Left ventricle myocardium superior (tissue), 1 donor: ENCODE data around the gene GALNT9. TPM values are rescaled to one million over a fixed set of nuclear protein-coding genes. Genes with fewer than 3 reads are reported as not detected.
A peak's percentile ranks its signal among the peaks of the same experiment; 100 is the strongest.

Experiments
- ATAC-seq: fragments of 200-7000 bp; cut with Tn5 transposase; one replicate; pipeline ENCODE4 v1.9.1; 2020; ENCODE audit warnings: mild to moderate bottlenecking, moderate library complexity
- DNase-seq: peaks from one replicate; pipeline ENCODE4 v3.0.0-alpha.2; 2020
- intact Hi-C: fragments of 100-400 bp; cut with micrococcal nuclease; formaldehyde crosslinking; loops from one replicate; pipeline ENCODE4 v1.11.0; 2022
- total RNA-seq: library from RNA; stranded (reverse); fragmentation: NEBNext Ultra II Directional; extraction: Animal tissue kit (Norgen Biotek cat#: 25700); gene quantifications from one replicate; pipeline ENCODE4 v1.2.1, GENCODE V29; 2021
- donor health status: DM: no; HTN: yes; CAD: no; lungs with severe emphysema.

Gene GALNT9
- total RNA-seq, 1 donor from 2014 or later, result 1.6 TPM

DNA sequence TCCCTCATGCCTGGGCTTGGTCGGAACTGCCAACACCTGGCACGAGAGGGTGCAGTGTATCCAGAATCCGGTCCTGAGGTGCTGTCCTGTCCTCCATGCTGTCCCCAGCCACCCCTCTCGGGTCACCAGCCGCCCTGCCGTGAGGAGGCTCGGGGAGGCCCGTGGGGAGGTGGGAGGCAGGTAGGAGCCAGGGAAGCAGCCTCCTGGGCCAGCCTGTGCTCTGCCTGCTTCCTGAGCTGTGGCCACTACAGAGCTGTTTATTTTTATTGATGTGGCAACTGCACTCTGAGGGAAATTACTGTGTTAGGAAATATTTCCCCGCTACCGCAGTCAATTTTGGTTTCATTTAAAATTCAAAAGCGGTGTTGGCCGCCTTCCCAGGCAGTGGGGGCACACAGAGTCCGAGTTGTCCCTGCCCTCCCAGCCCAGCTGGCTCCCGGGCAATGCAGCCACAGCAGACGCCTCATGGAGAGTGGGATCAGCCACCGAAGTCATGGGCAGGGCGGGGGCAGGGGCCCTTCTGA lies 166.8 kb downstream of the GALNT9 start:
- DNase-seq (peak; percentile 44), ATAC-seq (peak; percentile 30)
- intact Hi-C loops, result no loop called here

DNA sequence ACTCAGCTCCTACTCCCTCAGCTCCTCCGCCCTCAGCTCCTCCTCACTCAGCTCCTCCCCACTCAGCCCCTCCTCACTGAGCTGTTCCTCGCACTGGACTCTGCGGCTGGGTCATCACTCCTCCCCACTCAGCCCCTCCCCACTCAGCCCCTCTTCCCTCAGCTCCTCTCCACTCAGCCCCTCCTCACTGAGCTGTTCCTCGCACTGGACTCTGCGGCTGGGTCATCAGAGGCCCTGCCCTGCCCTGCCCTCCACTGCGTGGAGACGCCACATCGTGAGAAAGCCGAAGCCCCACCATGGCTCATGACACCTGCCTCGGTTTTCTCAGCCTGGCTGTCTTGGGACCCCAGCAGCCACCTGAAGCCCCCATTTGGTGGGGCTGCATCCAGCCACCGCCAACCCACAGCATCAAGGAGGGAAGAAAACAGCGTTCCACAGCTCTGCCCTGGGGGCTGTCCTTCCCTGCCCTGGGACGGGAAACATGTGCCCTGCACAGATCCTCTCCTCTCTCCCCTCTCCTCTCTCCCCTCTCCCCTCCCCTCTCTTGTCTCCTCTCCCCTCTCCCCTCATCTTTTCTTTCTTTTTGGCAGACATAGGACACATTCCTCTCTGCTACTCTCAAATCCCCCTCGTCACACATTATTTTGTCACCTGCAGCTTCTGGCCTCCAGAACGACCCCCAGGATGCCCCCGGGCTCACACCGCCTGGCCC lies 167.4 kb downstream of the GALNT9 start:
- DNase-seq (no peak), ATAC-seq (no peak)
- intact Hi-C loops, result no loop called here

GRCh38 chr12:132161036-132161781 lies 168.2 kb downstream of the GALNT9 start:
- intact Hi-C loops, result no loop called here
- ATAC-seq (no peak), DNase-seq (no peak)

GRCh38 chr12:132160601-132161035 lies 168.8 kb downstream of the GALNT9 start:
- DNase-seq, result no peak

DNA sequence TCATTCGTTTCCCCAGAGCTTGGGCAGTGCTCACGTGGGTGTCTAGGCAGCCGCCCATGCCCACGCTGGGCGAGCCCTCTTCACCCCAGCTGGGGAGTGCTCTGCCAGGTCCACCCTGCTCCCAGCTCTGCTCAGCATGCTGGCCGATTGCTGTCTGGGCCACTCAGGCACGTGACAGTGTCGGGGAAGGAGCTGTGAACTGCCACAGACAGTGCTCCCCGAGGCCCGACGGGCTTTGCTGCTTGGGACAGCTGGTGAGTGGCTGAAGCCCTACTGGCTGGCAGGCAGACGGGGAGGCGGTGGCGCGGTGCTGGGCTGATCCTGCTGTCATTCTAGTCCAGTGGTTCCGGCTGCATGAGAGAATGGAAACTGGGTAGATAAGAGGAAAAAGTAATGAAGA lies 169.4 kb downstream of the GALNT9 start:
- DNase-seq (peak; percentile 20), ATAC-seq (no peak)
- intact Hi-C loops, result no loop called here

More at GRCh38 chr12:132160601-132161035, 168.8 kb downstream of the GALNT9 start:
- intact Hi-C loops, result no loop called here
- no peak for ATAC-seq

DNA sequence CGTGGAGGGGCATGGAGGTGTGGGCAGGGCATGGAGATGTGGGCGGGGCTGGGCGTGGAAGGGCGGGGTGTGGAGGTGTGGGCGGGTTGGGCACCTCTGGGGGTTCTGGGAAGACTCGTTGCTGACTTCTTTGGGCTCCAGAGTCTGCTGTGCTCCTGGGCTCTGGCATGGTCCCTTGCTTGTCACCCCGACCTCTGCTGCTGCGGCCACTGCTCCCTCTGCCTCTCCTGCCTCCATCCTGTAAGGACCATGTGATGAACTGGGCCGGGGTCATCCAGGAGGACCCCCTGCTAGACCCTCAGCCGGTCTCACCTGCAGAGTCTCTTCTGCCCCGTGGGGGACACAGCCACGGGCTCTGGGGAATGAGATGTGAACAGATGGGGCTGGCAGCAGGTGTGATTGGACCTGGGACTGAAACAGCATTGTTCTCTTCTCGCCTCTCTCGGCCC lies 169.8 kb downstream of the GALNT9 start:
- DNase-seq, result no peak
- intact Hi-C loops, result no loop called here
- no peak for ATAC-seq

DNA sequence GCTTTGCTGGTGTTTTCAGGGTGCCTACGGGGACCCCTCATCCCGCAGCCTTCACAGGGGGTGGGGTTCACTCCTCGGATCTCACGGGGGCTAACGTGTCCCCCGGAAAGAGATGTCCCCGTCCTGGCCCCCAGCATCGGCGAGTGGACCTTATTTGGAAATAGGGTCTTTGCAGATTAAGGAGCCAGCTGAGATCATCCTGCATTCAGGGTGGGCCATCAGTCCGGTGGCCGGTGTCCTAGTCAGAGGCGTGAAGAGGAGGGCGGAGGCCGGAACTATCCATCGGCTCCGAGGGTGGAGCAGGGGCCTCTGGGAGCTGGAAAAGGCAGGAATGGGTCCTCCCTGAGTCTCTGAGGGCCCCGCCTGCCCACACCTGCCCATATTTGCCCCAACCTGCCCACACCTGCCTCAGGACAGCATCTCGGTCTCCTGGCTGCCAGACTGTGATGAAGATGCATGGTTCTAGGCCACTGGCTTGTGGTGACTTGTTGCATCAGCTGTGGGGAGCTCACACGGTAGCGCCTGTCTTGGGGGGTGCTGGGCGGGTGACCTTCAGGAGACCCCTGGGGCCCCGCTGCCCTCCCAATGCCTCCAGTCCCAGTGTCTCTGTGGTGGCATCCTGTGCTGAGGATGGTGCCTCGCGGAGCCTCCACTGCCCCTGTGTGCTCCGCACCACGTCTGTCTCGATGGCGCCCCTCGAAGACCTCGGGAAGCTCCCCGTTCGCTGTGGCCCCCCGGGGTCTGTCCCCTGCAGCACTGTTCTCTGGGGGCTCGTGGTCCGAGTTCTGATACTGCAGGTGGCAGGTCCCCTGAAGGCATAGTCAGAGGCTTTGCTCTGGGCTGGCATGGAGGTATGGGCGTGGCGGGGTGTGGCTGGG lies 170.5 kb downstream of the GALNT9 start:
- intact Hi-C loops, result no loop called here
- DNase-seq (no peak), ATAC-seq (no peak)

GRCh38 chr12:132157733-132158409 lies 171.5 kb downstream of the GALNT9 start:
- no peak for ATAC-seq
- intact Hi-C loops, result no loop called here
- no peak for DNase-seq

DNA sequence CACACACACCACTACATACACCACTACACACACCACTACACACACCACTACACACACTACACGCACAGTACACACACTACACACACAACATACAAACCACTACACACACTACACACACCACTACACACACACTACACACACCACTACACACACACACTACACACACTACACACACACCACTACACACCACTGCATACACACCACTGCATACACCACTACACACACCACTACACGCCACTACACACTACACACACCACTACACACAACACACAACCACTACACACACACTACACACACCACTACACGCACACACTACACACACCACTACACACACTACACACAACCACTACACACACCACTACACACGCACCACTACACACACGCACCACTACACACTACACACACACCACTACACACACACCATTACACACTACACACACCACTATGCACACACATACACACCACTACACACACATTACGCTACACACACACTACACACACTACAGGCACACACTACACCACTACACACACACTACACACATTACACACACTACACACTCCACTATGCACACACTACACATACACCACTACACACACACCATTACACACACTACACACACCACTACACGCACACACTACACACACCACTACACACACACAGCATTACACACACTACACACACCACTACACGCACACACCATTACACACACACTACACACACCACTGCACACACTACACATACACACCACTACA lies 172.6 kb downstream of the GALNT9 start:
- intact Hi-C loops, result no loop called here
- no peak for ATAC-seq
- no peak for DNase-seq

DNA sequence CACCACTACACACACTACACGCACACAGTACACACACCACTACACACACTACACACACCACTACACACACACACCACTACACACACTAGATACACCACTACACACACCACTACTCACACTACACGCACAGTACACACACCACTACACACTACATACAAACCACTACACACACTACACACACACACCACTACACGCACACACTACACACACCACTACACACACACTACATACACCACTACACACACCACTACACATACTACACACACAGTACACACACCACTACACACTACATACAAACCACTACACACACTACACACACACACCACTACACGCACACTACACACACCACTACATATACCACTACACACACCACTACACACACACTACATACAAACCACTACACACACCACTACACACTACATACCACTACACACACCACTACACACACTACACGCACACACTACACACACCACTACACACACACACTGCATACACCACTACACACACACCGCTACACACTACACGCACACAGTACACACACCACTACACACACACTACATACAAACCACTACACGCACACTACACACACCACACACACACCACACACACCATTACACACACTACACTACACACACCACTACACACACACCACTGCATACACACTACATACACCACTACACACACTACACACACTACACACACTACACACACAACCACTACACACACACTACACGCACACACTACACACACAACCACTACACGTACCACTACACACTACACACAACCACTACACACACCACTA lies 173.4 kb downstream of the GALNT9 start:
- DNase-seq, result no peak
- ATAC-seq, result no peak
- intact Hi-C loops, result no loop called here

DNA sequence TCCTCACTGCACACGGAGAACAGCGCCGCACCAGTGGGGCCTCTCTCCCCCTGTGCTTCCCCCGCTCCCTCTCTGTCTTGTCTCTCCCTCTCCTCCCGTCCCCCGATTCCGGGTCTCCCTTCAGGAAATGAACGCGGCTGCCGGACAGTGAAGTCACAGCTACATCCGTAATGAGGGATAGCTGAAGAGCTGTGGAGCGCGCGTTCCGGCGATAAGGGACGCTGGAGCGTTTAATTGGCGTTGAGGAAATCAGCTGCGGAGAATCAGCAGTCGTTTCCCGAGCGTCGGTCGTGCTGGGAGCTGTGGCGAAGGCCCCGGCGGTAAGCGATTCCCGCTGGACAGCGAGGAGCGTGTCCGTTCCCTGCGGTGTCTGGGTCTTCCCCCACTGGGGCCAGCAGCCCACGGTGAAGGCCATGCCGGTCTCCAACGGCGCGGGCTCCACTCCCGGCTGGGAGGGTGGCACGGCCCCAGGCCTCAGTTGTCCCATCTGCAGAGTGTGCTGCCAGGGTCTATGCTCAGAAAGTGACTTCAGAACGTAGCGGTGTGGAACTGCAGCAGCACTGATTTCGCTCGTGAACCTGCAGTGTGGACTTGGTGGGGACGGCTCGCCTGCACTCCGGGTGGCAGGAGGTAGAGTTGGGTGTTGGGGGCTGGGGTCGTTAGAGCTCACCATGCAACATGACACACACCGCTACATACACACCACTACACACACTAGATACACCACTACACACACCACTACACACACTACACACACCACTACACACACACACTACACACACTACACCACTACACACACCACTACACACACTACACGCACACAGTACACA lies 174.2 kb downstream of the GALNT9 start:
- DNase-seq, result peak; percentile 26
- ATAC-seq, result no peak
- intact Hi-C loops, result no loop called here

DNA sequence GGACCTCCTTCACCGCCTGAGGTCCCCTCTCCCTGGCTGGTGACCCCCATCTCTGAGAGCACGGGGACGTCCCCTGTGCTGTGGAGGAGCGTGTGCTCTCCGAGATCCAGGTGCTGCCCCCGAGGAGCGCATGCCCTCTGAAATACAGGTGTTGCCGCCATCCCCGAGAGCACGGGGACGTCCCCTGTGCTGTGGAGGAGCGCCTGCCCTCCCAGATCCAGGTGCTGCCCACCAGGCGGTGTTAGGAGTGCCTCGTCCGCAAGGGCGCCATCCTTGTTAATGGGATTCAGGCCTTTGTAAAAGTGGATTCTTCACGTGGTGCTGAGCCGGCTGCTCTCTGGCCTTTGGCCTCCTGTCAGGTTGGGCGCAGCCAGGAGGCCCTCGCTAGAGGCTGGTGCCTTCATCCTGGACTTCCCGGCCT lies 175.0 kb downstream of the GALNT9 start:
- peak; percentile 28 for DNase-seq
- intact Hi-C loops, result no loop called here
- peak; percentile 4 for ATAC-seq

GRCh38 chr12:132153501-132154340 lies 175.7 kb downstream of the GALNT9 start:
- DNase-seq (peak; percentile 82), ATAC-seq (peak; percentile 94)
- intact Hi-C loops, result no loop called here

DNA sequence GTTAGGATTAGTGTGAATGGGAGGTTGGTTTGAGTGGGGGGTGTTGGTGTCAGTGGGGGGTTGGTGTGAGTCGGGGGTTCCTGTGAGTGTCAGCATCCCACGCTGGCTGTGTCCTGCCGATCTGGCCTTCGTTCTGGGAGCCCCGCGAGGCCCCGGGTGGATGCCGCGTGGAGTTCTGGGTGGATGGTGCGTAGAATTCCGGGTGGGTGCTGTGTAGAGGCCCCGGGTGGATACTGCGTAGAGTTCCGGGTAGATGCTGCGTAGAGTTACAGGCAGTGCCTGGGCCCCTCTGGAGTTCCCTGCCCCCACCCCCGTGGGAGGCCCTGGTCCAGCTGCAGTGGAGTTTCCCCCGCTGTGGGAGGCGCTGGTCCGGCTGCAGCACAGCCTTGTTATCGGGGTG lies 176.4 kb downstream of the GALNT9 start:
- ATAC-seq (no peak), DNase-seq (peak; percentile 20)
- intact Hi-C loops, result no loop called here

- ATAC-seq, result no peak
- intact Hi-C loops, result no loop called here
- peak; percentile 25 for DNase-seq
Observed at GRCh38 chr12:132152411-132152821, 177.0 kb downstream of the GALNT9 start.
